H1 (cell line): Measurements from ENCODE around the gene SPRR4. TPM values are rescaled to one million over a fixed set of nuclear protein-coding genes. Genes with fewer than 3 reads are reported as not detected.

Experiments used
- ATF2 ChIP-seq: IDR thresholded peaks from 2 replicates; pipeline ENCODE4 v1.6.1; 2012; ENCODE audit warnings: low read length, inconsistent platforms
- YY1 ChIP-seq: IDR thresholded peaks from 2 replicates; pipeline ENCODE4 v1.6.1; 2011; ENCODE audit warnings: low read depth, mild to moderate bottlenecking, low read length
- polyA plus RNA-seq, 7 experiments: library from polyadenylated mRNA; depleted of rRNA in 3 of 7; stranded (reverse) in 5 of 7; unstranded in 2 of 7; fragments of >200 nt in 5 of 7; fragments of 200-250 nt in 2 of 7; gene quantifications; 1 replicate in 5 of 7; 2 replicates in 1 of 7; 4 replicates in 1 of 7; pipeline versions ENCODE4 v1.2.1 to v1.2.3, GENCODE V29; 2011 to 2013; ENCODE audit warnings: missing spikeins in 2 of 7, mixed read lengths in 2 of 7
- total RNA-seq: library from RNA; stranded (reverse); fragmentation: NEBNext Ultra II Directional; extraction: Animal tissue kit (Norgen Biotek cat#: 25700); gene quantifications from 2 replicates; pipeline ENCODE4 v1.2.1, GENCODE V29; 2021

The SPRR4 gene
- total and polyA plus RNA-seq, 2 of the 8 experiments (the other 6 are each of a cell fraction or from before 2014, with no cell fraction given) = not detected

DNA sequence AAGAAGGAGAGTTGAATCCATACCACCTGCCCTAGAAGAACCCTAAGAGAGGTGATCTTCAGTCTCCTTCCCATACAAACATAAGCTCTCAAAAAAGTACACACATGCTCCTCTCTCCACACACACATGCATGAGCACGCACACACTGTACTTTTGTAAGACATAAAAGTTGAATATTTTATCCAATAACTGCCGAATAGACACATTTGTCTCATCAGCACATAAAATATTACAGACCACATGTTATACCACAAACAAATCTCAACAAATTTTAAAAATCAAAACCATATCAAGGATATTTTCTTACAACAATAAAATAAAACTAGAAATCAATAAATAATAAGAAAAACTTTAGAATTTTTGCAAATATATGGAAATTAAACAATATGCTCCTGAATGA, 16.1 kb downstream of the SPRR4 start (continued):
- TF ChIP-seq YY1 (no peak), ATF2 (no peak)
